Measurements from ENCODE around the gene IFITM1.
"Not testable (repeated sequence)": the region's sequence is repeated elsewhere in the genome, so short reads cannot be mapped to it uniquely, and the experiment has no call there.

Gene IFITM1

GRCh38 chr11:313787-314553 is at the start of gene IFITM1:
TSS of gene IFITM1 (plus strand) at chr11:314040. CDS start at chr11:314171, 131 bp downstream.
- H3K4me3 ChIP-seq (ENCODE audit: low read depth, low read length): no peak within 1 kb of the TSS
- DNase-seq (ENCODE audit: low read depth): no peak
- TF ChIP-seq CTCF (IDR thresholded peaks at IDR 0.05; ENCODE audit: control insufficient read depth, extremely low read depth, insufficient read depth): no peak

DNA sequence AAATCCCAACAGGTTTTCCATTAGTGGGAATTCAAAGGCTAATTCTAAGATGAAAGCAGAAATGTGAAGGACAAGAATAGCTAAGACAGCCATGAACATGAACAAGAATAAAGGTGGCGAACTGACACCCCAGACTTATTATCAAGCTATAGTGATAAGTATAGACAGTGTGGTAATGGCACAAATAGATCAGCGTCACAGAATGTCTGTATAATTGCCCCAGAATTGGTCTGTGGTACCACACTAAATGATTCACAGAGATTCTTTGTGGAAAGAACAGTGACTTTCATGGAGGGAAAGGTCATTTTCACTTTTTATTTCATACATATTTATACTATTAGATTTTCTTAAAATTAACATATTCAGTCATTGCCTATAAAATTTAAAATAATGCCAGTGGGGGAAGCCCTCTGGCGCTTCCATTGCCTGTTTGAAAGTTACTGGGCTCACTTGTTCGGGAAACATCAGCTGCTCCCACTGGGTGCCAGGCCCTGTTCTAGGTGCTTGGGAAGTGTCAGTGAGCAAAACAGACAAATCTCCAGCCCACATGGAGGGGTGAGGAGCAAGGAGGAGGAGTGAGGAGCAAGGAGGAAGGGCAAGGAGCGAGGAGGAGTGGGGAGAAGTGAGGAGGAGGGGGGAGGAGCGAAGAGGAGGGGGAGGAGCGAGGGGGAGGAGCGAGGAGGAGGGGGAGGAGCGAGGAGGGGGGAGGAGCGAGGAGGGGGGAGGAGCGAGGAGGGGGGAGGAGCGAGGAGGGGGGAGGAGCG is 47.0 kb upstream of the IFITM1 start:
- no peak overlapping the region for H3K4me3 ChIP-seq (ENCODE audit: low read depth, low read length)
- DNase-seq (ENCODE audit: low read depth): no peak
- no peak for TF ChIP-seq CTCF (IDR thresholded peaks at IDR 0.05; ENCODE audit: control insufficient read depth, extremely low read depth, insufficient read depth)

DNA sequence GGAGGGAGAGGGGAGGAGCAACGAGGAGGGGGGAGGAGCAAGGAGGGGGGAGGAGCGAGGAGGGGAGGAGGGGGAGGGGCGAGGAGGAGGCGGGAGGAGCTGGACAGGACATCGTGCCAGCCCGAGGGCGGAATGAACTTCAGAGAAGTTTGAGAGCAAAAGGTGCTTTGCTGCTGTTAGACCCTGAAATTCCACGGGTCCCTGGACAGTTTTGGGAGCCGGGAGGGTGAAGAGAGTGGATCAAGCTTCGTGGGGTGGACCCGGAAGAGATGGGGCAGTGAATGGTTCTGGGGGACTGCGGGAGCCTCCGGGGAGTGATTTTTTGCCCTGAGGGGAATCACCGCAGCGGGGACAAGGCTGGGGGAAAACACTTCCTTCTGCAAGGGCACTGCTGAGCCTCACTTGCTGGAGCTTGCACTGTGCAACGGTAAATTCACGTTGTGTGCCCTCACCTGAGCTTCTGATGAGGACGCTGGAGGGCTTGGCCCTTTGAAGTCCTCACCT is 46.3 kb upstream of the IFITM1 start:
- TF ChIP-seq CTCF (IDR thresholded peaks at IDR 0.05; ENCODE audit: control insufficient read depth, extremely low read depth, insufficient read depth): no peak
- H3K4me3 ChIP-seq (ENCODE audit: low read depth, low read length): no peak overlapping the region
- no peak for DNase-seq (ENCODE audit: low read depth)

- TF ChIP-seq CTCF (IDR thresholded peaks at IDR 0.05; ENCODE audit: control insufficient read depth, extremely low read depth, insufficient read depth): peak; percentile 32
- H3K4me3 ChIP-seq (ENCODE audit: low read depth, low read length): not testable (repeated sequence)
- DNase-seq (ENCODE audit: low read depth): peak; percentile 51
Observed at GRCh38 chr11:268716-269145, 45.1 kb upstream of the IFITM1 start.

GRCh38 chr11:269146-269890 is 44.5 kb upstream of the IFITM1 start:
- no peak for DNase-seq (ENCODE audit: low read depth)
- no peak overlapping the region for H3K4me3 ChIP-seq (ENCODE audit: low read depth, low read length)
- TF ChIP-seq CTCF (IDR thresholded peaks at IDR 0.05; ENCODE audit: control insufficient read depth, extremely low read depth, insufficient read depth): no peak

DNA sequence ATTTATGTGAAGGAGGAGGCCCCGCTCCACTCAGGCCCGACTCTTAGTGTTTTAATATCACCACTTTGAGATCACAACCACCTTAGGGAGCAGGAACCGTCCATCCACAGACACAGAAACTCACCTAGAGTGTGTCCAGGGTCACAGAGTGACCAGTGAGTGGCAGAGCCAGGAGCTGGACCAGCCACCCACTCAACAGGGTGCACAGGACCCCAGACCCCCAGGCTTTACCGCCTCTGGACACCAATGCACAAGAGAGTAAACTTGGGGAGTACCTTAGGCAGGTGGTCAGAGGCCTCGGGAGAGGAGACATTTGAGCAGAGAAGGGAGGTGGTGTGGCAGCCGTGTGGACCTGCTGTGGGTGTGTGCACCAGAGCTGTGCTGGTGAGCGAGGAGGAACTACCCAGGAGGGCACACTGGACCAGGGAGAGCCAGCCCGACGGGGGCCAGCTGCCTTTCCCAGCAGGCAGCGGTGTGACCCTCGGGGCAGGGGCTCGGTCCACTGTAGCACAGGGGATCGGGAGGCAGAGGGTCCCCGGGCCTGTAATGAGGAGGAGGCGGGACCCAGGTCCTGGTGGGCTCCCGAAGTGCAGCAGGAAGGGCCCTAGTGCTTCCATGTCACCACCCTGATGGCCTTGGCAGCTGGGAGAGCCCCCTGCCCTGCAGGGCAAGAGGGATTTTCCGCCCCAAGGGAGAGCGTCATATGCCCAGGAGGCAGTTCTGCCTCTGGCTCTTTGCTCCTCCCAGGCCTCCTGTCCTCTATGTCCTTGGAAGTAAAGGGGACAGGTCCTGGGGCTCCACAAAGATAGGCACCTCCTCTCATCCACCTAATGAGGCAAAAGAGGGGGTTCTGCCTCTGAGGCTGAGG is 43.2 kb upstream of the IFITM1 start:
- H3K4me3 ChIP-seq (ENCODE audit: low read depth, low read length): no peak overlapping the region
- DNase-seq (ENCODE audit: low read depth): no peak
- TF ChIP-seq CTCF (IDR thresholded peaks at IDR 0.05; ENCODE audit: control insufficient read depth, extremely low read depth, insufficient read depth): no peak
